HG03354 (cell line): ENCODE measurements around the gene VWA8.

Experiments used
- ATAC-seq: cut with Tn5 transposase; IDR thresholded peaks from one replicate; pipeline ENCODE4 v1.9.1; 2021; ENCODE audit warnings: mild to moderate bottlenecking; ENCODE audit not compliant: unreplicated experiment, poor library complexity, severe bottlenecking

Gene VWA8

DNA sequence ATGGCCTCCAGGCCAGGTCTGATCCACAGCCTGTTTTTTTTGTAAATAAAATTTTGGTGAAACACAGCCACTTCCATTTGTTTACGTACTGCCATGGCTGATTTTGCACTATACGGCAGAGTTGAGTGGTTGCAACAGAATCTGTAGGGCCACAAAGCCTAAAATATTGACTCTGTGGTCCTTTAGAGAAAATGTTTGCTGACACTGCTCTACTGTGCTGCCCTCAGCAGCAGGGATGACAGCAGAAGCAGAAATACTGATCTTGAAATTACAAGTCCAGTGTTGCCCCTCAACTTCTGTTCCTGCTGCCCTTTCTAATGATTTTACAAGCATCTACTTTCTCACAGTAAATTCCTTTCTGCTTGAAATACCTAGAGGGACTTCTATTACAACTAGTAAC lies 258.4 kb downstream of the VWA8 start:
- no peak for ATAC-seq

DNA sequence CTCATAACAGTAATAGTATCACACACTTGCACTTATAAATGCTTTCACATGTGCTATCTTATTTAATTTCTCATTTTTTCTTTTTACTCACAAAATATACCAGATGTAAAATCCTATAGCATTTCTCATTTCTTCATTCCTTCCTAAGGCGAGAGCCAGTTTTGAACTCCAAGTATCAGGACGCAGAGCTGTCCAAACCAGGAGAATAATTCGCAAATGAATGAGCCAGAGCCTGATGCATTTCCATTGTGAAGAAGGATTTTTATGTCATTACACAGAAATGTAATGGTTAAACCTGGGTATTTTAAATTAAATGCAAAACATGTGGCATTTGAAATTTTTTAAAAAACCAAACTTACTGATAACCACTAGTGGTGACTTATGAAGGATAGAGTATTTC lies 259.2 kb downstream of the VWA8 start:
- no peak for ATAC-seq

DNA sequence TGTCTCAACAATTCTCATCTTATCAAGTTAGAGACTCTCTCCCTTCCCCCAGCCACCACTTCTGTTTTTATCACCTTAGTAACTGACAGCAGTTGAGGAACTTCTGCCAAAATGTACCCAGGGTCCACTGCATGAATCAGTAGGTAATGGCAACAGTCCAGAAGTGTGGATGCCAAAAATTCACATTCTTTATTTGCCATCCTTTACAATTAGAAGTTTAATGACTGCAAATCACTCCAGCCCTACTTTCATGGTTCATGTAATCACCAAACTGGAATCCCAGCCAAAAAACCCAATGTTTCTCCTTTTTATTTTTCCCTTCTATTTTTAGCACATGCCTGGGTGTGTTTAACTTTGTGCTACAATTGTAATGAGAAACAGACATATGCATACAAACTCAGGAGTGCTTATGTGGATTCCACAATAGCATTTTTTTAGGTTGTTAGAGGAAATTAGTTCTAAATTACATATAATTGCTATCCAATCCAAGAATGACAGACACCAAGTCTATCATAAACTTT lies 260.1 kb downstream of the VWA8 start:
- ATAC-seq: no peak

DNA sequence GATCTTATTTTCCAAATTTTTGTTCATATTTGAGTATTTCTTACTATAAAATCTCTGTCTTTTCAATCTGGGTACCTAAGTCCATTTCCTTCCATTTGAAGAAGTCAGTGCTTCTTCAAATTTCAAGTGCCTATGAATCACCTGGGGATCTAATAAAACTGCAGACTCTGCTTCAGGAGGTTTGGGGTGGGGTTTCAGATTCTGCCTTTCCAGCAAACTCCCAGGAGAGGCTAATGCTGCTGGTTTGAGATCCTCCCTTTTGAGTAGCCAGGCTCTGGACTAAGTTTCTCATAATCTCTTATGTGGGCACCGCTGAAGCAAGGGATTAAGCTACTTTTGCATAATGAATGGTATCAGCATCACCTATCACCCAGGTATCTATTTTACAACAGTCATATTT lies 261.1 kb downstream of the VWA8 start:
- no peak for ATAC-seq

GRCh38 chr13:41697578-41697977 lies 263.3 kb downstream of the VWA8 start:
- ATAC-seq: no peak

DNA sequence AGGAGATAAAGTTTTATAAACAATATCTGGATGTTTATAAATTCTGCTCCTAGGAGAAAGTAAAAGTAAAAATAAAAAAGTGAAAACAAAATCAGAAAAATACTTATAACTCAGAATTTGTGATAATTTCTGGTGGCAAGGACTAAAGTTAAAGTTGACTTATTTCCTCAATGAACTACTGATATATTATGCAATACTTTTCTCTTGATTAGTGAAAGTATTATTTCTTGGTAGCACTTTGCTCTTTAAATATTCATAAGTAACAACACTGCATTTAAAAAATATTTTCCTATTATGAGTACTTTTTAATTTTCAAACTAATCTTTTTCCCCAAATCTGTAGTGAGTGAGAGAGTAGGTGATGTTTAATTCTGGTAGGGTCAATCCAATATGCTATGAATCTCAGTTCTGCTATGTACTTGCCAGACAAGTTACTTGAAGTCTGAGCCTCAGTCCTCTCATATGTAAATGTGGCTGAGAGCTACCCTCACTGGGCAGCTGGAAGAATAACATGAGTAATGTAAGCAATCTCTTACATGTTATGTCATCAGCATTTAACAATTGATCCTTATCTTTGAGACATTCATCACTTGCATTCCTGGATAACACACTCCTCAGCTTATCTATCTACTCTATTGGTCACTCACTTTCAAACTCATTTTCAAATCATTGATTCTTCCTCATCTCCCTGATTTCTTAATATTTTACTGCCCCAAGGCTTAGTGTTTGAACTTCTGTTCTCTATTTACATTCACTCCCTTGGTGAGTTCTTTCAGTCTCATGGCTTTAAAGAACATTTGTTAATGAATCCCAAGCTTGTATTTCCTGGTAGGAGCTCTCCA lies 264.5 kb downstream of the VWA8 start:
- peak; percentile 53 for ATAC-seq

GRCh38 chr13:41694545-41695301 lies 266.2 kb downstream of the VWA8 start:
- peak; percentile 87 for ATAC-seq

DNA sequence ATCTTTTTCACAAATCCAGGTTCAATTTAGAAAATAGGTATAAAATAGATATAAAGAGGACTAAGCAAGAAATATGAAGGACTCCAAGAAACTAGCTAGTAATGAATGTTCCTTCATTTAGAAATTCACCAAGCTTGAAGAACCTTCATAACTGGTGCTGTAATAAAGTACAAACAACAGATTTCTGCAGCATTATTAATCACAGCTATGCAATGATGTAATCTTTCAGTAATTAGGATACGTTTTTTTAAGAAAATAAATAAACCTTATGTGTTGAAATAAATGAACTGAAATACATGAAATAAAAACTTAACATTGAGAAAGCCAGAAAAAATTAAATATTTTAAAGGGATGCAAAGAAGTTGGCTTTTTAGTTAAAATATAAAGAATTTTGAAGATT lies 267.5 kb downstream of the VWA8 start:
- no peak for ATAC-seq

GRCh38 chr13:41691274-41691673 lies 269.6 kb downstream of the VWA8 start:
- ATAC-seq: no peak

DNA sequence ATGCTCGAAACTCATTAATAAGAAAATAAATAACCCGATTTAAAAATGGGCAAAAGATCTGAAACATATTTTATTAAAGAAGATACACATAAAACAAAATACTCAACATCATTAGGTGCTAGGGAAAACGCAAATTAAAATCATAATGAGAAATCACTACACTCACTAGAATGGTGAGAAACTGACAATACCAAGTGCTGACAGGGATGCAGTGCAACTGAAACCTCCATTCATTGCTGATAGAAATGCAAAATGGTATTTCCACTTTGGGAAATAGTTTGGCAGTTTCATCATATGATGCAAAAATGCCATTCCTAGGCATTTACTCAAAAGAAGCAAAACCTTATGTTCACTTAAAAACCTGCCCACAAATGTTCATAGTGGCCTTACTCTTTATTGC lies 278.1 kb downstream of the VWA8 start:
- ATAC-seq: no peak

DNA sequence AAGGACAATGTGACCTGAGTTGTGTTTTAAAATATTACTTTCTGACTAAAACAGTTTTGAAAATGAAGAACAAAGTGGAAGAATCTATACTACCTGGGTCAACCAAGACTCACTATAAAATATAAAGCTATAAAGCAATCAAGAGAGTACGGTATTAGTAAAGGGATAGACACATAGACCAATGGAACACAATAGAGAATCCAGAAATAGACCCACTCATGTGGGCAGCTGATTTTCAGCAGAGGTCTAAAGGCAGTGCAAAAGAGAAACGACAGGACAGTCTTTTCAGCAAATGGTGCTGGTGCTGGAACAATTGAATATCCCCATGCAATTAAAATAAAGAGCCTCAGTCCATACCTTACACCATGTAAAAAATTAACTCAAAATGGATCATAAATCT lies 278.9 kb downstream of the VWA8 start:
- ATAC-seq: no peak

GRCh38 chr13:41681587-41681986 lies 279.3 kb downstream of the VWA8 start:
- ATAC-seq: no peak

DNA sequence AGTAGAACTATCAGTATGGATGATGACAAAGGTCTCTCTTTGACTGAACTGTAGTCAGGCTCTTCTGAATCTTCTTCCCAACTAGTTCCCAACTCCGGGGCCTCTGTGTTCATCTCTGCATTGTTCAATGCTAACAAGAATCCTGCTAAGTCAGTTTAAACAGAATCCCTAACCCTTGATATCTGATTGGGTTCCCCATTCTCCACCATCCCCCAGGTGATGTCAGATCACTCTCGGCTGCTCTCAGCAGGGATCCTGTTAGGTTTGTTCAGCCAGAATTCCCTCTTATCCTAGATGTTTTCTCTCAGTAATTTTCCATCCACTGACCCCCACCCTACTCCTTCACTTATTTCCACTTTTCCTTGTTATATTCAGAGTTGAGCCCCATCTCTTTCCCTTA lies 280.0 kb downstream of the VWA8 start:
- ATAC-seq: no peak

GRCh38 chr13:41678848-41679247 lies 282.1 kb downstream of the VWA8 start:
- ATAC-seq: no peak

GRCh38 chr13:41678249-41678648 lies 282.7 kb downstream of the VWA8 start:
- ATAC-seq: no peak

GRCh38 chr13:41675306-41675705 lies 285.6 kb downstream of the VWA8 start:
- no peak for ATAC-seq

DNA sequence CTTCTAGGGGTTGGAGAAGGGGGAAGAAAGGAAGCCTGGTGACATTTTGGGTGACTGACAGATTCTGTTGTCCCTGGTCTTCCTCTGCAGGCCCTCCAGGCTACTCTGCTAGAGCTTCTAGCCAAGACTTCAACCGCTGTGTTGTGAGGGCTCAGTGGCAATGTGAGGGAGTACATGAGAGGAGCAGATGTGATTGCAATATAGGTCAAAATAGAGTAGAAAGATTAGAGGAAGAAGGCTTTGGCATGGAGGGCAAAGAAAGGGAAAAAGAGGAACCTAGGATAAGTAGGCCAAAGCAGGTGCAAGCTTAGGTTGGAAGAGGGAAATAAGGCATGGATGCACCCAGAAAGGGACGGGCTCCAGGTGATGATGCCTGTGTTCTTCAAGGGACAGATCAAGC lies 286.7 kb downstream of the VWA8 start:
- no peak for ATAC-seq

GRCh38 chr13:41673640-41674039 lies 287.3 kb downstream of the VWA8 start:
- no peak for ATAC-seq

DNA sequence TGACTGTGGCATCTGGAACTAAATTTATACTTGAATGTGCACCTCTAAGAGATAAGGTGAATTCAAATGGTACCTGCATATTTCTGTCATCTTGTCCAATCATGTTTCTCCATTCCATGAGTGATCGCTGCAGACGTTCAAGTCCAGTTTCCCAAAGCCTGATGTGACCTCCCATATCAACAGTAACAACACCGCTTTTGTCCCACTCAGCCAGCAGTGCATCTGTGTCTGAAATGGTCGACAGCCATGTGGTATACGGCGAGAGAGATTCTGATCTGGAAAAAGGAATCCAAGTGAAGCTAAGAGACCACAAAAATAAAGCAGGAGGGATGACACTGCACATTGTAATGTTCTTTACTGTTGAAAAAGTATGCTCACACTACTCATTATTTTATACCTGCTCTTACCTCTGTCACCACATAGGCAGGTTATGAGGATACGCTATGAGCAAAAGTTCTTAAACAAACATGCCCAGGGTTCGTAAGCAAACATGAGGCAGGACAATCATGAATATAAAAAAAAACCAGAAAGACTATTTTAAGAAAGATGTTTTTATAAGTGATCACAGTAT lies 290.0 kb downstream of the VWA8 start:
- no peak for ATAC-seq

DNA sequence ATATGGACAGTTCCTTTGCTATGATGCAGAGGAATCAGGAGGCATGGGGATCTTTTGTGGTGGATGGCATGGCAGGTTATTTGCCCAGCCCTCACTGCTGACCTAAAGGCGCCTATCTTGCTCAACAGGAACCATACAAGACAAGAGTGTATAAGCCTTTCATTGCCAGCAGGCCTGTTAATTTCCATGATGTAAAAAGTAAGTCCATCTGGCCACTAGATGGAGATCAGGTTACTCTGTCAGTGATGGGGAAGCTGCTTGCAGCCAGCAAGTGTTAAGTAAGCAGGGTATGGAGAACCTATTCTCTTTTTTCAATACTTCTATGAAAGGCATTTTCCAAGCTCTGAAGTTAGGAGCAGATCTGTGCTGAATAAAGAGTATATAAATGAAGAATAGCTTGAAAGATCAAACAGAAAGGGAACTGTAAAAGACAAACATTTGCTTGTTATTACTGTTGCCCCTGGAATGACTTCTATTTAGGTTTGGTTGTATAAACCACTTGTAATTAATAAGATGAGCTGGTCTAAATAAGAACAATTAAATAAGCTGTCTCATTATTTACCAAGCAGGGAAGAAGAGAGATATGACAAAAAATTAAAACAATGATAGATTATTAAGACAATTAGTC lies 292.7 kb downstream of the VWA8 start:
- ATAC-seq: peak; percentile 96
